Measurements from ENCODE around the gene ZNF232.
"Not testable (repeated sequence)": the region's sequence is repeated elsewhere in the genome, so short reads cannot be mapped to it uniquely, and the experiment has no call there.

Gene ZNF232

GRCh38 chr17:5097101-5097834 lies 14.4 kb downstream of the ZNF232 start:
- DNase-seq (ENCODE audit: low read depth, low spot score), result no peak

GRCh38 chr17:5096731-5097100 lies 15.0 kb downstream of the ZNF232 start:
- DNase-seq (ENCODE audit: low read depth, low spot score), result no peak

GRCh38 chr17:5092218-5093010 lies 19.3 kb downstream of the ZNF232 start:
- DNase-seq (ENCODE audit: low read depth, low spot score), result no peak

GRCh38 chr17:5080591-5080990 lies 31.1 kb downstream of the ZNF232 start:
- DNase-seq (ENCODE audit: low read depth, low spot score), result no peak

GRCh38 chr17:5078106-5079028 lies 33.3 kb downstream of the ZNF232 start, which contains the start of gene ZFP3:
TSS of gene ZFP3 (plus strand) at chr17:5078467. CDS start at chr17:5091505, 13,038 bp downstream.
- peak; percentile 43 for DNase-seq (ENCODE audit: low read depth, low spot score)

GRCh38 chr17:5077781-5078105 lies 33.9 kb downstream of the ZNF232 start:
- no peak for DNase-seq (ENCODE audit: low read depth, low spot score)

GRCh38 chr17:5077275-5077674 lies 34.4 kb downstream of the ZNF232 start:
- DNase-seq (ENCODE audit: low read depth, low spot score), result not testable (repeated sequence)

GRCh38 chr17:5075472-5075871 lies 36.2 kb downstream of the ZNF232 start:
- not testable (repeated sequence) for DNase-seq (ENCODE audit: low read depth, low spot score)

GRCh38 chr17:5069724-5070123 lies 42.0 kb downstream of the ZNF232 start:
- no peak for DNase-seq (ENCODE audit: low read depth, low spot score)

- no peak for DNase-seq (ENCODE audit: low read depth, low spot score)
These were observed 43.4 kb downstream of the ZNF232 start for GRCh38 chr17:5068236-5068635.

GRCh38 chr17:5065227-5065744 lies 46.4 kb downstream of the ZNF232 start:
- no peak for DNase-seq (ENCODE audit: low read depth, low spot score)

All from smooth muscle cell of the brain vasculature (primary cell).